H9 (cell line): ENCODE results near the gene VIPR2. TPM values are rescaled to one million over a fixed set of nuclear protein-coding genes. Genes with fewer than 3 reads are reported as not detected.

Source experiments
- DNase-seq: peaks from one replicate; pipeline ENCODE4 v3.0.0-alpha.2; 2017
- H2AFZ ChIP-seq: one replicate; pipeline ENCODE4 v1.6.1; 2013; ENCODE audit warnings: mild to moderate bottlenecking, low read length, control low read depth, moderate library complexity
- H2AK5ac ChIP-seq: 2 replicates; pipeline ENCODE4 v1.6.1; 2013; ENCODE audit warnings: low read length, control low read depth, mixed read lengths; ENCODE audit not compliant: insufficient read length
- H2BK120ac ChIP-seq: one replicate; pipeline ENCODE4 v1.6.1; 2013; ENCODE audit warnings: low read depth, mild to moderate bottlenecking, low read length, control low read depth, inconsistent platforms; ENCODE audit not compliant: poor library complexity, severe bottlenecking
- H2BK12ac ChIP-seq: 2 replicates; pipeline ENCODE4 v1.6.1; 2013; ENCODE audit warnings: low read length, control low read depth, mixed read lengths, low read depth; ENCODE audit not compliant: insufficient read length
- H2BK15ac ChIP-seq: 2 replicates; pipeline ENCODE4 v1.6.1; 2013; ENCODE audit warnings: low read depth, low read length, control low read depth
- H2BK20ac ChIP-seq: one replicate; pipeline ENCODE4 v1.6.1; 2013; ENCODE audit warnings: low read depth, mild to moderate bottlenecking, low read length, control low read depth, inconsistent platforms; ENCODE audit not compliant: poor library complexity, severe bottlenecking
- H2BK5ac ChIP-seq: 2 replicates; pipeline ENCODE4 v1.6.1; 2013; ENCODE audit warnings: low read length, control low read depth, mixed read lengths; ENCODE audit not compliant: insufficient read length
- H3K14ac ChIP-seq: 2 replicates; pipeline ENCODE4 v1.6.1; 2013; ENCODE audit warnings: low read length, control low read depth; ENCODE audit not compliant: insufficient read depth
- H3K18ac ChIP-seq: 2 replicates; pipeline ENCODE4 v1.6.1; 2013; ENCODE audit warnings: low read depth, mild to moderate bottlenecking, mixed read lengths, low read length, control low read depth; ENCODE audit not compliant: insufficient read length
- H3K23ac ChIP-seq: 2 replicates; pipeline ENCODE4 v1.6.1; 2013; ENCODE audit warnings: low read length, control low read depth, mixed read lengths, low read depth; ENCODE audit not compliant: insufficient read length
- H3K23me2 ChIP-seq: 2 replicates; pipeline ENCODE4 v1.6.1; 2013; ENCODE audit warnings: low read depth, mild to moderate bottlenecking, mixed read lengths, low read length, control low read depth; ENCODE audit not compliant: insufficient read length, poor library complexity, severe bottlenecking
- H3K27ac ChIP-seq: 2 replicates; pipeline ENCODE4 v1.5.1; 2013; ENCODE audit warnings: low read length, control low read depth, mixed read lengths, low read depth; ENCODE audit not compliant: insufficient read length
- H3K27me3 ChIP-seq: 2 replicates; pipeline ENCODE4 v1.6.1; 2013; ENCODE audit warnings: low read length, control low read depth, inconsistent platforms; ENCODE audit not compliant: insufficient read depth
- H3K4ac ChIP-seq: 2 replicates; pipeline ENCODE4 v1.6.1; 2013; ENCODE audit warnings: low read depth, mild to moderate bottlenecking, control low read depth, inconsistent platforms, low read length, moderate library complexity
- H3K4me1 ChIP-seq: 2 replicates; pipeline ENCODE4 v1.6.1; 2013; ENCODE audit warnings: low read length, control low read depth, inconsistent platforms; ENCODE audit not compliant: insufficient read depth
- H3K4me2 ChIP-seq: 2 replicates; pipeline ENCODE4 v1.6.1; 2013; ENCODE audit warnings: low read length, control low read depth, mixed read lengths; ENCODE audit not compliant: insufficient read length, insufficient read depth
- H3K56ac ChIP-seq: 2 replicates; pipeline ENCODE4 v1.6.1; 2013; ENCODE audit warnings: low read depth, mild to moderate bottlenecking, mixed read lengths, low read length, control low read depth; ENCODE audit not compliant: insufficient read length
- H3K79me1 ChIP-seq: 2 replicates; pipeline ENCODE4 v1.6.1; 2013; ENCODE audit warnings: low read depth, mild to moderate bottlenecking, moderate library complexity, low read length, control low read depth, inconsistent platforms; ENCODE audit not compliant: insufficient read depth, poor library complexity, severe bottlenecking
- H3K79me2 ChIP-seq: 2 replicates; pipeline ENCODE4 v1.6.1; 2013; ENCODE audit warnings: low read length, control low read depth, inconsistent platforms; ENCODE audit not compliant: insufficient read depth
- H3K9ac ChIP-seq: 2 replicates; pipeline ENCODE4 v1.6.1; 2013; ENCODE audit warnings: low read length, control low read depth, mixed read lengths; ENCODE audit not compliant: insufficient read length; ENCODE audit errors: extremely low read depth
- H3K9me3 ChIP-seq: one replicate; pipeline ENCODE4 v1.6.1; 2013; ENCODE audit warnings: low read depth, low read length, inconsistent platforms; ENCODE audit not compliant: control insufficient read depth
- H3T11ph ChIP-seq: one replicate; pipeline ENCODE4 v1.6.1; 2013; ENCODE audit warnings: mild to moderate bottlenecking, low read length, control low read depth, inconsistent platforms
- H4K20me1 ChIP-seq: one replicate; pipeline ENCODE4 v1.6.1; 2013; ENCODE audit not compliant: control insufficient read depth, insufficient read length, insufficient read depth
- H4K5ac ChIP-seq: 2 replicates; pipeline ENCODE4 v1.6.1; 2013; ENCODE audit warnings: low read depth, mild to moderate bottlenecking, mixed read lengths, low read length, control low read depth; ENCODE audit not compliant: insufficient read length
- H4K8ac ChIP-seq: replicated peaks from 2 replicates; pipeline ENCODE4 v1.6.1; 2013; ENCODE audit warnings: low read length, control low read depth, mixed read lengths, low read depth; ENCODE audit not compliant: insufficient read length
- H4K91ac ChIP-seq: 2 replicates; pipeline ENCODE4 v1.6.1; 2013; ENCODE audit warnings: low read depth, mild to moderate bottlenecking, moderate library complexity, mixed read lengths, low read length, control low read depth; ENCODE audit not compliant: insufficient read length
- H3K27ac Mint-ChIP-seq, 3 experiments: 2 replicates in 2 of 3; 3 replicates in 1 of 3; pipeline ENCODE4 v1.8.0; 2020 to 2021; ENCODE audit warnings: mixed read lengths in 3 of 3, mild to moderate bottlenecking in 1 of 3, moderate library complexity in 1 of 3
- H3K27me3 Mint-ChIP-seq: 2 replicates; pipeline ENCODE4 v1.8.0; 2021; ENCODE audit warnings: low read depth, mild to moderate bottlenecking, moderate library complexity, mixed read lengths
- H3K36me3 Mint-ChIP-seq, 3 experiments: 2 replicates in 2 of 3; 3 replicates in 1 of 3; pipeline ENCODE4 v1.8.0; 2020 to 2021; ENCODE audit warnings: low read depth in 3 of 3, mixed read lengths in 3 of 3; ENCODE audit not compliant: insufficient read depth in 1 of 3
- H3K4me1 Mint-ChIP-seq, 2 experiments: 2 replicates each; pipeline ENCODE4 v1.8.0; 2020; ENCODE audit warnings: mixed read lengths in 2 of 2
- H3K4me3 Mint-ChIP-seq, 2 experiments: 2 replicates in 1 of 2; 3 replicates in 1 of 2; pipeline ENCODE4 v1.8.0; 2020 to 2021; ENCODE audit warnings: mild to moderate bottlenecking in 2 of 2, mixed read lengths in 2 of 2, moderate library complexity in 1 of 2
- H3K9me3 Mint-ChIP-seq, 2 experiments: 2 replicates in 1 of 2; 3 replicates in 1 of 2; pipeline ENCODE4 v1.8.0; 2020; ENCODE audit warnings: mild to moderate bottlenecking in 2 of 2, mixed read lengths in 2 of 2, moderate library complexity in 1 of 2
- CTCF ChIP-seq: fragments of 200-600 bp; sonication (generic); conservative IDR thresholded peaks from 3 replicates; pipeline ENCODE4 v1.8.0; 2021; ENCODE audit warnings: antibody characterized with exemption, mild to moderate bottlenecking
- WGBS: extraction: QIAGEN DNeasy Blood & Tissue Kit; methylation state at CpG from one replicate; pipeline ENCODE4 v1.1.7; 2013; ENCODE audit warnings: missing lambda C conversion rate, low lambda C conversion rate, mixed read lengths; ENCODE audit not compliant: insufficient read length; ENCODE audit errors: extremely low coverage; 5-methylcytosine and 5-hydroxymethylcytosine counted together
- total RNA-seq: library from RNA; stranded (reverse); gene quantifications from 2 replicates; pipeline ENCODE4 v1.2.1, GENCODE V29; 2021

Gene VIPR2
- total RNA-seq, 1 experiment from 2014 or later: 1.6 TPM

- H4K5ac ChIP-seq: no peak overlapping the region
- peak; percentile 19 for DNase-seq
- H2AK5ac ChIP-seq: no peak overlapping the region
- Mint-ChIP-seq H3K27ac (no peak overlapping the region), H3K36me3 (no peaks in the 10 kb centered on the region; a peak in 1 of 7 replicates), H3K4me3 (no peak overlapping the region; a peak in 1 of 5 replicates), H3K9me3 (no peaks in the 10 kb centered on the region; a peak in 2 of 5 replicates), H3K4me1 (peaks cover 31 to 43% of the 10 kb centered on the region in 2 experiments), H3K27me3 (peaks cover 25% of the 10 kb centered on the region)
- H4K91ac ChIP-seq: no peak overlapping the region
- no peak overlapping the region for H2BK5ac ChIP-seq
- no CpG with 5 or more reads among the region's 20 CpGs for WGBS
- no peak overlapping the region for H3K56ac ChIP-seq
- no peak overlapping the region for H2BK120ac ChIP-seq
- no peaks in the 10 kb centered on the region for H3K79me2 ChIP-seq
- no peak overlapping the region for H2BK12ac ChIP-seq
- no peaks in the 10 kb centered on the region for H4K20me1 ChIP-seq
- H3K4ac ChIP-seq: no peak overlapping the region
- H3K23ac ChIP-seq: no peak overlapping the region
- no peak overlapping the region for H3K18ac ChIP-seq
- H3K4me1 ChIP-seq: 0 out of 2 replicates have a peak, but pooled peaks cover 2% of the 10 kb centered on the region
- no peak overlapping the region for H3K4me2 ChIP-seq
- no peaks in the 10 kb centered on the region for H3K23me2 ChIP-seq
- no peak overlapping the region; the same call in 1 of the 2 replicates for H3K14ac ChIP-seq
- H3K9ac ChIP-seq: no peak overlapping the region
- no peak overlapping the region for H3K27ac ChIP-seq
- H3K9me3 ChIP-seq: no peaks in the 10 kb centered on the region
- H3T11ph ChIP-seq: no peak overlapping the region
- no peak overlapping the region for H2AFZ ChIP-seq
- TF ChIP-seq CTCF: no peak
- no peaks in the 10 kb centered on the region for H3K27me3 ChIP-seq
- no peak overlapping the region for H2BK15ac ChIP-seq
- no peaks in the 10 kb centered on the region for H3K79me1 ChIP-seq
- no peak overlapping the region for H2BK20ac ChIP-seq
- no peak overlapping the region for H4K8ac ChIP-seq
These were observed 119.4 kb downstream of the VIPR2 start for GRCh38 chr7:159025161-159025779.
